Endodermal cell (in vitro differentiated cells): ENCODE measurements around the gene HLA-DPA1. TPM values are rescaled to one million over a fixed set of nuclear protein-coding genes. Genes with fewer than 3 reads are reported as not detected.

Experiments used
- DNase-seq: peaks from one replicate; pipeline ENCODE4 v3.0.0-alpha.2; 2017
- H3K27ac ChIP-seq: 2 replicates; pipeline ENCODE4 v1.5.1; 2013; ENCODE audit warnings: mild to moderate bottlenecking, low read depth, low read length, moderate library complexity
- H3K27me3 ChIP-seq: 2 replicates; pipeline ENCODE4 v1.6.1; 2013; ENCODE audit warnings: mild to moderate bottlenecking, low read length, moderate library complexity; ENCODE audit not compliant: insufficient read depth, control insufficient read depth, poor library complexity, severe bottlenecking
- H3K36me3 ChIP-seq: 2 replicates; pipeline ENCODE4 v1.7.0; 2013; ENCODE audit warnings: mild to moderate bottlenecking, low read length, moderate library complexity; ENCODE audit not compliant: control insufficient read depth, insufficient read depth
- H3K4me1 ChIP-seq: one replicate; pipeline ENCODE4 v1.7.0; 2013; ENCODE audit warnings: low read length; ENCODE audit not compliant: control insufficient read depth, insufficient read depth
- H3K4me3 ChIP-seq: 2 replicates; pipeline ENCODE4 v1.5.1; 2013; ENCODE audit warnings: mild to moderate bottlenecking, low read length, moderate library complexity
- H3K9ac ChIP-seq: 2 replicates; pipeline ENCODE4 v1.6.1; 2013; ENCODE audit warnings: mild to moderate bottlenecking, low read length, moderate library complexity; ENCODE audit not compliant: poor library complexity, severe bottlenecking; ENCODE audit errors: extremely low read depth
- H3K9me3 ChIP-seq: 2 replicates; pipeline ENCODE4 v1.6.1; 2013; ENCODE audit warnings: mild to moderate bottlenecking, low read length, moderate library complexity; ENCODE audit not compliant: control insufficient read depth
- H3K27ac Mint-ChIP-seq: 2 replicates; pipeline ENCODE4 v1.8.0; 2020; ENCODE audit warnings: mixed read lengths
- H3K27me3 Mint-ChIP-seq: 2 replicates; pipeline ENCODE4 v1.8.0; 2021; ENCODE audit warnings: mild to moderate bottlenecking, mixed read lengths; ENCODE audit not compliant: insufficient read depth
- H3K36me3 Mint-ChIP-seq: 2 replicates; pipeline ENCODE4 v1.8.0; 2020; ENCODE audit warnings: low read depth, mixed read lengths
- H3K4me1 Mint-ChIP-seq: 2 replicates; pipeline ENCODE4 v1.8.0; 2020; ENCODE audit warnings: mixed read lengths
- H3K4me3 Mint-ChIP-seq: 2 replicates; pipeline ENCODE4 v1.8.0; 2020; ENCODE audit warnings: mild to moderate bottlenecking, moderate library complexity, mixed read lengths
- H3K9me3 Mint-ChIP-seq: 2 replicates; pipeline ENCODE4 v1.8.0; 2020; ENCODE audit warnings: mild to moderate bottlenecking, mixed read lengths
- WGBS, 2 experiments: methylation state at CpG; one replicate each; pipeline versions ENCODE4 v1.1.5 to v1.1.7; 2013; ENCODE audit warnings: missing lambda C conversion rate in 2 of 2, mixed read lengths in 1 of 2; ENCODE audit not compliant: insufficient coverage in 1 of 2, insufficient read length in 1 of 2; 5-methylcytosine and 5-hydroxymethylcytosine counted together
- total RNA-seq, 2 donors: library from RNA; stranded (reverse); fragmentation: NEBNext Ultra II Directional in 1 of 2; extraction: Animal tissue kit (Norgen Biotek cat#: 25700) in 1 of 2; gene quantifications; 2 replicates in 1 of 2; 3 replicates in 1 of 2; pipeline ENCODE4 v1.2.1, GENCODE V29; 2021
- TF ChIP-seq, protein P1 (sequence below): fragments of 200-600 bp; sonication (generic); conservative IDR thresholded peaks from 2 replicates; pipeline ENCODE4 v1.5.0; 2021; ENCODE audit warnings: antibody characterized with exemption, mild to moderate bottlenecking

HLA-DPA1 gene
- total RNA-seq, 2 donors from 2014 or later, result 1.7 to 1.9 TPM

- no peaks in the 10 kb centered on the region for H3K36me3 Mint-ChIP-seq
- no peaks in the 10 kb centered on the region for H3K36me3 ChIP-seq
- no peaks in the 10 kb centered on the region for H3K27me3 Mint-ChIP-seq
- H3K27ac ChIP-seq, result no peak overlapping the region
- H3K4me1 ChIP-seq, result no peaks in the 10 kb centered on the region
- no peak overlapping the region for H3K27ac Mint-ChIP-seq
- DNase-seq, result no peak
- H3K4me3 ChIP-seq, result no peak overlapping the region
- no peak overlapping the region for H3K9ac ChIP-seq
- 95% methylated on average over 2 of the region's 2 CpGs; no CpG with 5 or more reads in 1 of the 2 experiments for WGBS, 2 experiments
- H3K9me3 Mint-ChIP-seq, result peaks cover 5% of the 10 kb centered on the region
- TF ChIP-seq, protein P1, sequence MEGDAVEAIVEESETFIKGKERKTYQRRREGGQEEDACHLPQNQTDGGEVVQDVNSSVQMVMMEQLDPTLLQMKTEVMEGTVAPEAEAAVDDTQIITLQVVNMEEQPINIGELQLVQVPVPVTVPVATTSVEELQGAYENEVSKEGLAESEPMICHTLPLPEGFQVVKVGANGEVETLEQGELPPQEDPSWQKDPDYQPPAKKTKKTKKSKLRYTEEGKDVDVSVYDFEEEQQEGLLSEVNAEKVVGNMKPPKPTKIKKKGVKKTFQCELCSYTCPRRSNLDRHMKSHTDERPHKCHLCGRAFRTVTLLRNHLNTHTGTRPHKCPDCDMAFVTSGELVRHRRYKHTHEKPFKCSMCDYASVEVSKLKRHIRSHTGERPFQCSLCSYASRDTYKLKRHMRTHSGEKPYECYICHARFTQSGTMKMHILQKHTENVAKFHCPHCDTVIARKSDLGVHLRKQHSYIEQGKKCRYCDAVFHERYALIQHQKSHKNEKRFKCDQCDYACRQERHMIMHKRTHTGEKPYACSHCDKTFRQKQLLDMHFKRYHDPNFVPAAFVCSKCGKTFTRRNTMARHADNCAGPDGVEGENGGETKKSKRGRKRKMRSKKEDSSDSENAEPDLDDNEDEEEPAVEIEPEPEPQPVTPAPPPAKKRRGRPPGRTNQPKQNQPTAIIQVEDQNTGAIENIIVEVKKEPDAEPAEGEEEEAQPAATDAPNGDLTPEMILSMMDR, result no peak
- peaks cover 1% of the 10 kb centered on the region for H3K4me1 Mint-ChIP-seq
- peaks cover 8% of the 10 kb centered on the region for H3K27me3 ChIP-seq
- no peaks in the 10 kb centered on the region for H3K9me3 ChIP-seq
- no peak overlapping the region for H3K4me3 Mint-ChIP-seq
These were observed 2.5 kb downstream of the HLA-DPA1 start for GRCh38 chr6:33070909-33071308.

GRCh38 chr6:33069021-33069738, 4.3 kb downstream of the HLA-DPA1 start:
- Histone ChIP-seq H3K36me3 (no peaks in the 10 kb centered on the region), H3K4me1 (no peaks in the 10 kb centered on the region), H3K9ac (no peak overlapping the region), H3K27me3 (peaks cover 8% of the 10 kb centered on the region), H3K27ac (no peak overlapping the region), H3K4me3 (no peak overlapping the region), H3K9me3 (no peaks in the 10 kb centered on the region)
- H3K36me3 Mint-ChIP-seq, result no peaks in the 10 kb centered on the region
- H3K9me3 Mint-ChIP-seq, result peaks cover 5% of the 10 kb centered on the region
- peaks cover 1% of the 10 kb centered on the region for H3K4me1 Mint-ChIP-seq
- WGBS, 2 experiments, result 93 to 95% methylated on average over 9 to 10 of the region's 10 CpGs
- TF ChIP-seq, protein P1, result peak; percentile 38
- no peak overlapping the region for H3K4me3 Mint-ChIP-seq
- no peak for DNase-seq
- H3K27ac Mint-ChIP-seq, result no peak overlapping the region
- no peaks in the 10 kb centered on the region for H3K27me3 Mint-ChIP-seq

GRCh38 chr6:33066917-33067521, 6.4 kb downstream of the HLA-DPA1 start:
- no peaks in the 10 kb centered on the region for H3K36me3 ChIP-seq
- no peaks in the 10 kb centered on the region for H3K9me3 ChIP-seq
- no peak overlapping the region for H3K27ac Mint-ChIP-seq
- no peak for DNase-seq
- H3K27me3 Mint-ChIP-seq, result no peaks in the 10 kb centered on the region
- 94 to 100% methylated on average over 3 of the region's 3 CpGs for WGBS, 2 experiments
- peaks cover 8% of the 10 kb centered on the region for H3K9me3 Mint-ChIP-seq
- H3K4me3 Mint-ChIP-seq, result no peak overlapping the region
- H3K36me3 Mint-ChIP-seq, result no peaks in the 10 kb centered on the region
- no peak overlapping the region for H3K27ac ChIP-seq
- TF ChIP-seq, protein P1, result no peak
- H3K27me3 ChIP-seq, result peaks cover 8% of the 10 kb centered on the region
- H3K9ac ChIP-seq, result no peak overlapping the region
- H3K4me1 ChIP-seq, result no peaks in the 10 kb centered on the region
- H3K4me1 Mint-ChIP-seq, result no peaks in the 10 kb centered on the region
- no peak overlapping the region for H3K4me3 ChIP-seq
